GM23248 (cell line): ENCODE data around the gene NAA80.

ENCODE experiments used
- EZH2 ChIP-seq: fragments of 200-600 bp; sonication (generic); IDR thresholded peaks from 2 replicates; pipeline ENCODE4 v1.6.1; 2018; ENCODE audit warnings: antibody characterized with exemption, mild to moderate bottlenecking; ENCODE audit not compliant: insufficient read depth, poor library complexity, severe bottlenecking
- EZH2phosphoT487 ChIP-seq: fragments of 200-600 bp; sonication (generic); IDR thresholded peaks from 2 replicates; pipeline ENCODE4 v1.6.1; 2018; ENCODE audit warnings: antibody characterized with exemption, moderate library complexity, mild to moderate bottlenecking, low read depth; ENCODE audit not compliant: insufficient read depth

DNA sequence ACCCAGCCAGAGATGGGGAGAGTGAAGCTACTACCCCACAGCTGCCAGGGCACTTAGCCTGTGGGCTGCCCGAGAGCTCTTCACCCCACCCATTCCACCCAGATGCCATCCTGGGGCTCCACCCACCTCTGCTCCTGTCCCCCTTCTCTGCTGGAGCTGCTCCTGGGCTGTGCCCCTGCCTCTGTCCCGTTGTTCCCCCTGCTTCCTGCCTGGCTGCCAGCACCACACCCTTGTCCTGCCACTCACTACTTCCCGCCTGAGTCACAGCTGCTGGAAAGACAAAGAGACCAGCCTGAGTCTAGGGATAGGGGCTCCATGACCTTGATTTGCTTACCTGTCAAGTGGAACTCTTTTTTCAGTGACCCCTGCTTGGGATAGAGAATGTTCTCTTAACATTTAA is 50.8 kb downstream of the NAA80 start:
- TF ChIP-seq EZH2 (no peak), EZH2phosphoT487 (no peak)
